ENCODE results near the gene SCRT2. TPM values are rescaled to one million over a fixed set of nuclear protein-coding genes. Genes with fewer than 3 reads are reported as not detected.

The SCRT2 gene
- total and polyA plus RNA-seq, 5 donors from 2014 or later = not detected

GRCh38 chr20:663315-664090 lies 12.1 kb downstream of the SCRT2 start:
- Mint-ChIP-seq H3K4me3 (peak overlapping the region in 1 of 4 donors; percentile 70), H3K27me3 (peaks cover 63% of the 10 kb centered on the region), H3K36me3 (no peaks in the 10 kb centered on the region), H3K27ac (peak overlapping the region in 1 of 3 donors; percentile 32), H3K9me3 (peaks cover 0 to 3% (median 0%) of the 10 kb centered on the region in 7 donors), H3K4me1 (peaks cover 0 to 3% (median 0%) of the 10 kb centered on the region in 4 donors)
- H3K27me3 ChIP-seq (ENCODE audit: control insufficient read depth, insufficient read depth, low read length) = peaks cover 28% of the 10 kb centered on the region
- no peak overlapping the region for H3K27ac ChIP-seq (ENCODE audit: insufficient read depth, low read length, poor library complexity, severe bottlenecking)
- H3K9me3 ChIP-seq (ENCODE audit: control insufficient read depth in 2 of 2, low read length in 2 of 2) = no peaks in the 10 kb centered on the region
- peak in 1 of 3 donors; percentile 49 for DNase-seq
- H3K4me3 ChIP-seq (ENCODE audit: low read depth, low read length) = no peak overlapping the region
- no peaks in the 10 kb centered on the region for H3K4me1 ChIP-seq (ENCODE audit: control insufficient read depth, insufficient read depth, low read length, poor library complexity, severe bottlenecking)
- ATAC-seq (ENCODE audit: low read depth in 2 of 2) = no peak
- H3K36me3 ChIP-seq (ENCODE audit: control insufficient read depth, insufficient read depth, low read length) = no peaks in the 10 kb centered on the region

GRCh38 chr20:662277-663192 lies 13.1 kb downstream of the SCRT2 start:
- H3K4me1 Mint-ChIP-seq = peaks cover 0 to 3% (median 0%) of the 10 kb centered on the region in 4 donors
- Histone ChIP-seq H3K9me3 (ENCODE audit: control insufficient read depth in 2 of 2, low read length in 2 of 2) (no peaks in the 10 kb centered on the region), H3K36me3 (ENCODE audit: control insufficient read depth, insufficient read depth, low read length) (no peaks in the 10 kb centered on the region), H3K27me3 (ENCODE audit: control insufficient read depth, insufficient read depth, low read length) (peaks cover 32% of the 10 kb centered on the region), H3K4me3 (ENCODE audit: low read depth, low read length) (no peak overlapping the region), H3K27ac (ENCODE audit: insufficient read depth, low read length, poor library complexity, severe bottlenecking) (no peak overlapping the region), H3K4me1 (ENCODE audit: control insufficient read depth, insufficient read depth, low read length, poor library complexity, severe bottlenecking) (no peaks in the 10 kb centered on the region)
- H3K27ac Mint-ChIP-seq = no peak overlapping the region
- H3K36me3 Mint-ChIP-seq = no peaks in the 10 kb centered on the region
- ATAC-seq (ENCODE audit: low read depth in 2 of 2) (no peak), DNase-seq (no peak)
- H3K27me3 Mint-ChIP-seq = peaks cover 68% of the 10 kb centered on the region
- H3K4me3 Mint-ChIP-seq = no peak overlapping the region
- peaks cover 0 to 3% (median 0%) of the 10 kb centered on the region in 7 donors for H3K9me3 Mint-ChIP-seq

- Histone ChIP-seq H3K9me3 (ENCODE audit: control insufficient read depth in 2 of 2, low read length in 2 of 2) (no peaks in the 10 kb centered on the region), H3K36me3 (ENCODE audit: control insufficient read depth, insufficient read depth, low read length) (no peaks in the 10 kb centered on the region), H3K27ac (ENCODE audit: insufficient read depth, low read length, poor library complexity, severe bottlenecking) (no peak overlapping the region), H3K4me1 (ENCODE audit: control insufficient read depth, insufficient read depth, low read length, poor library complexity, severe bottlenecking) (no peaks in the 10 kb centered on the region), H3K4me3 (ENCODE audit: low read depth, low read length) (no peak overlapping the region), H3K27me3 (ENCODE audit: control insufficient read depth, insufficient read depth, low read length) (peaks cover 34% of the 10 kb centered on the region)
- DNase-seq = no peak
- Mint-ChIP-seq H3K27ac (no peak overlapping the region), H3K27me3 (peaks cover 72% of the 10 kb centered on the region), H3K4me1 (peaks cover 0 to 3% (median 0%) of the 10 kb centered on the region in 4 donors), H3K9me3 (peaks cover 0 to 3% (median 0%) of the 10 kb centered on the region in 7 donors), H3K4me3 (no peak overlapping the region), H3K36me3 (no peaks in the 10 kb centered on the region)
- no peak for ATAC-seq (ENCODE audit: low read depth in 2 of 2)
Measured at GRCh38 chr20:661474-662270, 13.9 kb downstream of the SCRT2 start.

GRCh38 chr20:658731-659291 lies 16.8 kb downstream of the SCRT2 start:
- Mint-ChIP-seq H3K36me3 (no peaks in the 10 kb centered on the region), H3K4me3 (no peak overlapping the region), H3K27me3 (peaks cover 55% of the 10 kb centered on the region), H3K4me1 (peaks cover 0 to 10% (median 2%) of the 10 kb centered on the region in 4 donors), H3K27ac (no peak overlapping the region), H3K9me3 (peaks cover 0 to 3% (median 0%) of the 10 kb centered on the region in 7 donors)
- Histone ChIP-seq H3K9me3 (ENCODE audit: control insufficient read depth in 2 of 2, low read length in 2 of 2) (no peaks in the 10 kb centered on the region), H3K36me3 (ENCODE audit: control insufficient read depth, insufficient read depth, low read length) (no peaks in the 10 kb centered on the region), H3K4me1 (ENCODE audit: control insufficient read depth, insufficient read depth, low read length, poor library complexity, severe bottlenecking) (peaks cover 5% of the 10 kb centered on the region), H3K4me3 (ENCODE audit: low read depth, low read length) (no peak overlapping the region), H3K27me3 (ENCODE audit: control insufficient read depth, insufficient read depth, low read length) (peaks cover 28% of the 10 kb centered on the region), H3K27ac (ENCODE audit: insufficient read depth, low read length, poor library complexity, severe bottlenecking) (no peak overlapping the region)
- no peak for ATAC-seq (ENCODE audit: low read depth in 2 of 2)
- no peak for DNase-seq

- no peaks in the 10 kb centered on the region for H3K36me3 Mint-ChIP-seq
- no peak overlapping the region for H3K27ac Mint-ChIP-seq
- H3K27me3 Mint-ChIP-seq = peaks cover 52% of the 10 kb centered on the region
- ATAC-seq (ENCODE audit: low read depth in 2 of 2) (no peak), DNase-seq (no peak)
- no peak overlapping the region for H3K4me3 Mint-ChIP-seq
- H3K4me1 ChIP-seq (ENCODE audit: control insufficient read depth, insufficient read depth, low read length, poor library complexity, severe bottlenecking) = peaks cover 10% of the 10 kb centered on the region
- peaks cover 0 to 14% (median 5%) of the 10 kb centered on the region in 4 donors for H3K4me1 Mint-ChIP-seq
- H3K27ac ChIP-seq (ENCODE audit: insufficient read depth, low read length, poor library complexity, severe bottlenecking) = no peak overlapping the region
- peaks cover 28% of the 10 kb centered on the region for H3K27me3 ChIP-seq (ENCODE audit: control insufficient read depth, insufficient read depth, low read length)
- peaks cover 0 to 3% (median 0%) of the 10 kb centered on the region in 7 donors for H3K9me3 Mint-ChIP-seq
- H3K4me3 ChIP-seq (ENCODE audit: low read depth, low read length) = no peak overlapping the region
- no peaks in the 10 kb centered on the region for H3K36me3 ChIP-seq (ENCODE audit: control insufficient read depth, insufficient read depth, low read length)
- no peaks in the 10 kb centered on the region for H3K9me3 ChIP-seq (ENCODE audit: control insufficient read depth in 2 of 2, low read length in 2 of 2)
Measured at GRCh38 chr20:658202-658601, 17.4 kb downstream of the SCRT2 start.

GRCh38 chr20:655726-656624 lies 19.6 kb downstream of the SCRT2 start:
- H3K4me3 Mint-ChIP-seq = peak overlapping the region in 3 of 4 donors; percentile 29 to 76 (median 64)
- peaks cover 5 to 22% (median 19%) of the 10 kb centered on the region in 4 donors for H3K4me1 Mint-ChIP-seq
- peaks cover 33% of the 10 kb centered on the region for H3K27me3 Mint-ChIP-seq
- no peaks in the 10 kb centered on the region for H3K9me3 ChIP-seq (ENCODE audit: control insufficient read depth in 2 of 2, low read length in 2 of 2)
- H3K27ac Mint-ChIP-seq = no peak overlapping the region
- DNase-seq (no peak), ATAC-seq (ENCODE audit: low read depth in 2 of 2) (no peak)
- H3K4me3 ChIP-seq (ENCODE audit: low read depth, low read length) = no peak overlapping the region
- peaks cover 0 to 3% (median 0%) of the 10 kb centered on the region in 7 donors for H3K9me3 Mint-ChIP-seq
- H3K4me1 ChIP-seq (ENCODE audit: control insufficient read depth, insufficient read depth, low read length, poor library complexity, severe bottlenecking) = peaks cover 24% of the 10 kb centered on the region
- H3K36me3 Mint-ChIP-seq = no peaks in the 10 kb centered on the region
- H3K27ac ChIP-seq (ENCODE audit: insufficient read depth, low read length, poor library complexity, severe bottlenecking) = no peak overlapping the region
- H3K27me3 ChIP-seq (ENCODE audit: control insufficient read depth, insufficient read depth, low read length) = peaks cover 19% of the 10 kb centered on the region
- H3K36me3 ChIP-seq (ENCODE audit: control insufficient read depth, insufficient read depth, low read length) = no peaks in the 10 kb centered on the region

All from CD4-positive, CD25-positive, alpha-beta regulatory T cell (primary cell).